GM12878 (cell line): ENCODE results near the gene UXT.

Experiments
- JUND ChIP-seq: IDR thresholded peaks from 2 replicates; pipeline ENCODE4 v1.6.1; 2012; ENCODE audit warnings: low read depth, mild to moderate bottlenecking, low read length, improper control_type of control experiment, moderate library complexity
- KDM1A ChIP-seq: fragments of 200-600 bp; sonication (generic); IDR thresholded peaks from 2 replicates; pipeline ENCODE4 v1.6.1; 2016; ENCODE audit warnings: borderline replicate concordance
- POLR2AphosphoS2 ChIP-seq: IDR thresholded peaks from 2 replicates; pipeline ENCODE4 v1.6.1; 2011; ENCODE audit warnings: low read depth, mild to moderate bottlenecking, low read length, improper control_type of control experiment, moderate library complexity
- POLR2AphosphoS5 ChIP-seq: IDR thresholded peaks from 2 replicates; pipeline ENCODE4 v1.6.1; 2011; ENCODE audit warnings: mild to moderate bottlenecking, low read length, inconsistent platforms

DNA sequence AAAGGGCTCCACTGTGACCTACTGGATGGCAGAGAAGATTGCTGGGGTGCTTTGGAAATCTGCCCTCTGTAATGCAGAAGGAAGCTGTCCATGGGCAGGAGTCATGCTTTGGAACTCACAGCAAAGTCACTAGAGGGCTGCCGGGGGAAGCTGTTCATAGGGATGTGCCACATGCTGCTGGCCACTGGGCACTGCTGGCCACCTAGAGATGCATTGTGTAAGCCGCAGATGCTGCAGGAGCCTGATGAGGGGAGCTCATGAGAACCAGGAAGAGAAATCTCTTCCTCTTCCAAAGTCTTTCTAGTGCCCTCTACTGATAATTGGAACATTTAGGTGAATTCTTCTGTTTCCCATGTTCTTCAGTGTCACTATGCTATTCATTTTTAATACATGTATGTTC lies 31.2 kb upstream of the UXT start:
- TF ChIP-seq POLR2AphosphoS2 = no peak
- TF ChIP-seq POLR2AphosphoS5 = no peak
- no peak for TF ChIP-seq KDM1A
- no peak for TF ChIP-seq JUND
